Measurements from ENCODE around the gene B4GALT5.
"Not testable (repeated sequence)": the region's sequence is repeated elsewhere in the genome, so short reads cannot be mapped to it uniquely, and the experiment has no call there.

Gene B4GALT5

DNA sequence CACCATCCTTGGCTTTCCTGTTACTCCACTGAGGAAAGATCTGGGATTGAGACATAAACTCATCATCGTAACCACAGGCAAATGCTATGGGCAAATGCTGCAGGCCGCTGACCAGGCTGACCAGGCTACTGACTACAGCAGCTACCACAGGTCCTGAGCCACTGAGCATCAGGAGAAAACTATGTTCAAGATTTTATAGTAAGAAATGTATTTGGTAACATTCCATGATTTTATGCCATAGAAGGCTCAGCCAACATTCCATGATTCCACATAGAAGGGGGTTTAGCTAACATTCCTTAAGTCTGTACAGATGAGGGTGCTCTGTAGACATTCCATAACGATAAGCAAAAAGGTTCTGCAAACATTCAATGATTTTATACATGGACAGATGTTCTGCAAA is 16.1 kb upstream of the B4GALT5 start:
- no peak for FAIRE-seq

DNA sequence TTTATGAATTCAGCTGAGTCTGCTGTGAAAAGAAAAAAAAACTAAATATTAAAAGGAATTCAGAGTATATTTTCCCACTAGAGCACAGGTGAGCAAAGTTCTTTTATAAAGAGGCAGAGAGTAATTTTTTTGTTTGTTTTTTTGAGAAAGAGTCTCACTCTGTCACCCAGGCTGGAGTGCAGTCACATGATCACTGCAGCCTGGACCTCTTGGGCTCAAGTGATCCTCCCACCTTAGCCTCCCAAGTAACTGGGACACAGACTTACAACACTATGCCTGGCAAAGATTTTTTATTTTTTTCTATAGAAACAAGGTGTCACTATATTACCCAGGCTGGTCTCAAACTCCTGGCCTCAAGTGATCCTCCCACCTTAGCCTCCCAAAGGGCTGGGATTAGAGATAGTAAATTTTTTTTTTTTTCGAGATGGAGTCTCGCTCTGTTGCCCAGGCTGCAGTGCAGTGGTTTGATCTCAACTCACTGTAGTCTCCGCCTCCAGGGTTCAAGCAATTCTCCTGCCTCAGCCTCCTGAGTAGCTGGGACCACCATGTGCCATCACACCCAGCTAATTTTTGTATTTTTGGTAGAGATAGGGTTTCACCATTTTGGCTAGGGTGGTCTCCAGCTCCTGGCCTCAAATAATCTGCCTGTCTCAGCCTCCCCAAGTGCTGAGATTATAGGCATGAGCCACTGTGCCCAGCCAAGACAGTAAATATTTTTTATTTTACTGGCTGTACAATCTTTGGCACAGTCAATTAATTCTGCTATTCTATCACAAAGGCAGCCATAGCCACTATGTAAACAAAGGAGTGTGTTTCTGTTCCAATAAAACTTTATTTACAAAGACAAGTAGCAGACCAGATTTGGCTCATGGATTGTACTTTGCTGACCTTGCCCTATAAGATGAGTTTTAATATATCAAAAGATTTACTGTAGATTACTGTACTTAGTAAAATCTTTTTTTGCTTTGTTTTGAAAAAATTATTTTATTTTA is 14.5 kb upstream of the B4GALT5 start:
- no peak for FAIRE-seq

DNA sequence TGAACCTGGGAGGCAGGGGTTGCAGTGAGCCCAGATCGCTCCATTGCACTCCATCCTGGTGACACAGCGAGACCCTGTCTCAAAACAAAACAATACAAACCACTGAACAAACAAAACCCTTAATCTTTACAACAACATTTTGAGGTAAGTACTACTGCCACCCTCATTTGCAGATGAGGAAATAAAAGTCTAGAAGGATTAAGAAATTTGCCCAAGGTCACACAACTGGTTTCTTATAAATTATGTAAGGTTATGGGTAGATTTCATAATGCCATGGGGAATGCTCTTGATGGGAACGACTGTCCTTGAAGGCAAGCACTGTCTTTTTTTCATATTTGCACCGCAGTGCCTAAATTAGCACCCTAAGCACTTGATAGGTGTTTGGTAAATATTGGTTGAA is 13.8 kb upstream of the B4GALT5 start:
- FAIRE-seq, result no peak

DNA sequence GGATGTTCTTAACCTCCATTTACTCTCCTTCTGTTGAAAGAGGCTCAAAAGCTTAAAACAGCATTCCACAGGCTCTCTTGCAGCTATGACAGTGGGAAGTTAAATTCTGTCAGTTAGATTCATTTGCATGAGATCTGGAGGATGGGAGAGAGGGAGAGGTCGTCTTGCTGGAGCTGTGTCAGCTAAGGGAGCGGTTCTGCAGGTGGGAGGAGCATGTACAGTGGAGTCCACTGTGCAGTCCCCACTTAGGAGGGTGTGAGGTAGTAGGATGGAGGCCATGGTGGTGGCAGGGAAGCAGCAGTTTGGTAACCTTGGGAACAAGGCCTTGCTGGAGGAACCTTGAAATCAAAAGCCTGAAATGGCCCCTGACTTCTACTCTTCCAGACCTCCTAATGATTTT is 12.0 kb upstream of the B4GALT5 start:
- no peak for FAIRE-seq

DNA sequence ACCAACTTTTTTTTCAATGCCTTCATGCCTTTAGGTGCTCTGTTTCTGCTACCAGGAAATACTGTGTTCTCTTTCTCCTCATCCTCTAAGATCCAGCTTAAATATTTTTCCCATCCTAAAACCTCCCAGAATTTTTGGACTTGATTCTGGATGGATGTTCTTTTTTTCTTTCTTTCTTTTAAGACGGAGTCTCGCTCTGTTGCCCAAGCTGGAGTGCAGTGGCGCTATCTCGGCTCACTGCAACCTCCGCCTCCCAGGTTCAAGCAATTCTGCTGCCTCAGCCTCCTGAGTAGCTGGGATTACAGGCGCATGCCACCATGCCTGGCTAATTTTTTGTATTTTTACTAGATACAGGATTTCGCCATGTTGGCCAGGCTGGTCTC is 11.5 kb upstream of the B4GALT5 start:
- not testable (repeated sequence) for FAIRE-seq

DNA sequence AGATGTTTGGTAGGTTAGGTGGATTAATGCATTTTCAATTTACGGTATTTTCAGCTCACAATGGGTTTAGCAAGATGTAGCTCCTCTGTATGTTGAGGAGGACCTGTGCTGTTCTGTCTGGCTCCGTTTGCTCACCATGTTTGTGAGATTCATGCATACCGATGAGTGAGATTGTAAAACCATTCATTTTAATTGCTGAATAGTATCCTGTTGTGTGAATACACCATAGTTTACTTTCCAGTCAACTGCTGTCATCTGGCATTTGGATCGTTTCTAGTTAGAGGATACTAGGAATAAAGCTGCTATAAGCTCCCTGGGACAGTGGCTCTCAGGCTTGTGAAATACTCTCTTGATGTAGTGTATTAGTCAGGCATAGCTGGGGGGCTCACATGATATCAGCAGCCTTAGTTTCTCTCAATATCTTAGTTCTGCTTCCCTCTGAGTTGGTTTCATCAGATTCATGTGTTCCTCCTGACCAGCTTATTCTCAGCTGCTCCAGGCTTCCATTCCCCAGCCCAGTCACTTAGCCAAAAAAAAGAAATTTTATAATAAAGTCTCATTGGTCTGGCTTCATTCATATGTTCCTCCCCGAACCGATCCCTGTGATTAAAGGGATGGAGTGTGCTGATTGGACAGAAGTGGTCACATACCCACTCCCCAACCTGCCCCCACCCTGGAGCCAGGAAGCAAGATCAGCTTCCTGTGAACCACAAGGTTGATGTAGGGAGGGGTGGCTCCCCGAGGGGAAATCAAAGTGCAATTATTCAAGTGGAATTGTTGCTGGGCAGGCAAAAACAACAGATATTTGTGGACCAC is 10.9 kb upstream of the B4GALT5 start:
- no peak for FAIRE-seq

DNA sequence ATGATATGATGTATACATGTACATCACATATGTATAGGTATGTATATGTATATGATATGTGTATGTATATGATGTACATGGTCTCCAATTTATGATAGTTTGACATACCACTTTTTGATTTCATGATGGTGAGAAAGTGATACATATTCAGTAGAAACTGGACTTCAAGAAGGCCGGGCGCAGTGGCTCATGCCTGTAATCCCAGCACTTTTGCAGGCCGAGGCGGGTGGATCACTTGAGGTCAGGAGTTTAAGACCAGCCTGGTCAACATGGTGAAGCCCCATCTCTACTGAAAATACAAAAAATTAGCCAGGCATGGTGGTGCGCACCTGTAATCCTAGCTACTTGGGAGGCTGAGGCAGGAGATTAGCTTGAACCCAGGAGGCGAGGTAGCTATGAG is 10.1 kb upstream of the B4GALT5 start:
- FAIRE-seq, result not testable (repeated sequence)

DNA sequence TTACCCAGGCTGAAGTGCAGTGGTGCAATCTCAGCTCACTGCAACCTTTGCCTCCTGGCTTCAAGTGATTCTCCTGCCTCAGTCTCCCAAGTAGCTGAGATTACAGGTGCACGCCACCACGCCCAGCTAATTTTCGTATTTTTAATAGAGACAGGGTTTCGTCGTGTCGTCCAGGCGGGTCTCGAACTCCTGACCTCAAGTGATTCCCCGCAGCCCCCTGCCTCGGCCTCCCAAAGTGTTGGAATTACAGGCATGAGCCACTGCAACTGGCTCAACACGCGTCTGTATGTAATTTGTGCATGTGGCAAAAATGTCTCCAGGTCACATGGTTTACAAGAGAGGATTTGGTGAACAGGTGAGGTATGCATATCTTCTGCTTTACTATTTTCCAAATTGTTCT is 7.6 kb upstream of the B4GALT5 start:
- FAIRE-seq, result not testable (repeated sequence)

DNA sequence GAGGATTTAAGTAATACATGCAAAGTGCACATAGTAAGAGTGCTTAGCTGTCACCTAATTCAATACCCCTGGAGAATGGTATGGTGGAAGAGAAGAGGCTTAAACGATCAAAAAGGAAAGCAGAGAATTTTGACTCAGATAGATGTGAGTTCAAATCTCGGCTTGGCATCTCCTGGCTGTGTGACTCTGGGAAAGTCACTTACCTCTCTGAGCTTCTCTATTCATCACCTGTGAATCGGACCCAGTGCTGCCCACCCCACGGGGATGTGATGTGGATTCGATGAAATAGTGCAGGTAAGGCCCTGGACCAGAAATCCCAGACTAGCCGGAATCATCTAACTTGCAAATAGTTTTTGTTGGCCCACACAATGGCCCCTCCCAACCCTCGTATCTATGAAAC is 1.8 kb upstream of the B4GALT5 start:
- no peak for FAIRE-seq

DNA sequence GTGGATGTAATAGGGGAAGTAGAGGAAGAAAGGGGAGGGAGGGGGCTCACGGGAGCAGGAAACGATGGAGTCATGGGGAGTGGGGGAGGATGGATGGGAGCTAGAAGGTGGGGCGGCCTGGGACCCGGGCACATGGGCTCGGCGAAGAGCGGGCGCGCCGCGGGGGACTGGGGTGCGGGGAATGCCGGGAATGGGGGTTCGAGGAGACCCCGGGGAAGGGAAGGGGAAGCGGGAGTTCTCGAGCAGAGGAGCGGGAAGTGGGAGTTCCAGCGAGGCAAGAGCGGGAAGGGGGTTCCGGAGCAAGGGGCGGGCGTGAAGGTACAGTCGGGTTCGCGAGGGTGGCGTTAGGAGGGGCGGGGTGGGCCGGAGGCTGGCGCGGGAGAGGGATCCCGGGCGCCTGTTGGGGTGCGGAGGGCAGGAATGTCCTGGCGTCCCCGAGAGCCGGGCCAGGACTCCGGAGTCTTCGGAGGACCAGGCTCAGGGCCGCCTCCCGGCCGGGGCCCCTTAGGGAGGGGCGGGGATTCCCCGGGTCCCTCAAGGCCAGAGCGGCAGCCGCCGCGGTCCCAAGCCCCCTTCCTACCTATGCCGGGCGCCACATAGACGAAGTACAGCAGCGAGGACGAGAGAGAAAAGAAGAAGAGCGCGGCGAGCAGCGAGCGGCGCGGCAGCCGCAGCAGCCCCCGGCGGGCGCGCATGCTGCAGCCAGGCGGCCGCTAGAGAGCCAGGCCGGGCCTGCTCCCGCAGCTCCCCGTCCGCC is 504 bp downstream of the B4GALT5 start:
- no peak for FAIRE-seq

DNA sequence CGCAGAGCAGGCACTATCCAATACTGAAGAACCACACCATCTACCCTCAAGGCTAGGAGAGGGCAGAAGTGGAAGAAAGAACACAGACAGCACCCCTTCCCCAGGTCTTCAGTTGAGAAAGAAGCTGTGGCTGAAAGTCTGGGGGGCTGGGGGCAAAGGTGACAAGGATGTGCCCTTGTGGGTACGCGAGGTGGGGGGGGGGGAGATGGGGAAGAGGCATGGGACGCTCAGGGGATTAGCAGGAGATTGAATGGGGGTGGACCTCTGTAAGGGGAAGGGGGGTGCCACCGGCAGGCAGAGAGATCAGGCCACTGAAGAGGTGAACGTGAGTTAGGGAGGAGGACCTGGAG is 1.1 kb downstream of the B4GALT5 start:
- no peak for FAIRE-seq

DNA sequence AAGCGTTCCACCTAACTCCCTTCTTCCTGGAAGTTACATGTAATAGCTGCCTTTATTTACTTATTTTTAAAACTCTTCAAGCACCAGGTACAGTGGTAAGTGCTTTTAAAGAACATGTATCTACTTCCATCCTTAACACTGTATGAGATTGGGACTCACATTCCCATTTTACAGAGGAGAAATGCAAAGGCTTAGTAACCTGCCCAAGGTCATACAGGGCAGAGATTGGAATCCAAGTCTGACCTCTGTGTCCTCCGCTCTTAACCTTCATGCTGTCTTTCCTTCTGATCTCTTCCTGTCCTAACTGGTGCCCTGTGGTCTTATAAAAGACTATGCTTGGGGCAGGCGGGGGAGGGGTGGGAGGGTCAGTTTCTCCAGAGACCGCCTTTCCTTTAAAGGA is 1.6 kb downstream of the B4GALT5 start:
- FAIRE-seq, result no peak

DNA sequence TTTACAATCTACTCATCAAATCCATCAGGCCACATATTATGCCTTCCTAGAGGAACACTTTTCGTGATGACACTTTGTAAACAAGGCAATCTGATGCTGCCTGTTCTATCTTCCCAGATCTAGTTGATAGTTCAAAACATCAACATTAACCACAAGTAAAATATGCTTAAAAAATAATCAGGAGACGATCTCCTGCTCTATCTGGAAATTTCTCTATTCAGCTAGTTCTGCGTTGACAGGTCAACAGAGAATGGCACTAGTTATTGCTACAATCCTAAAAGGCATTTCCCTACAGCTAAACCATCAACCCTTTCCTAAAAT is 2.1 kb downstream of the B4GALT5 start:
- no peak for FAIRE-seq

DNA sequence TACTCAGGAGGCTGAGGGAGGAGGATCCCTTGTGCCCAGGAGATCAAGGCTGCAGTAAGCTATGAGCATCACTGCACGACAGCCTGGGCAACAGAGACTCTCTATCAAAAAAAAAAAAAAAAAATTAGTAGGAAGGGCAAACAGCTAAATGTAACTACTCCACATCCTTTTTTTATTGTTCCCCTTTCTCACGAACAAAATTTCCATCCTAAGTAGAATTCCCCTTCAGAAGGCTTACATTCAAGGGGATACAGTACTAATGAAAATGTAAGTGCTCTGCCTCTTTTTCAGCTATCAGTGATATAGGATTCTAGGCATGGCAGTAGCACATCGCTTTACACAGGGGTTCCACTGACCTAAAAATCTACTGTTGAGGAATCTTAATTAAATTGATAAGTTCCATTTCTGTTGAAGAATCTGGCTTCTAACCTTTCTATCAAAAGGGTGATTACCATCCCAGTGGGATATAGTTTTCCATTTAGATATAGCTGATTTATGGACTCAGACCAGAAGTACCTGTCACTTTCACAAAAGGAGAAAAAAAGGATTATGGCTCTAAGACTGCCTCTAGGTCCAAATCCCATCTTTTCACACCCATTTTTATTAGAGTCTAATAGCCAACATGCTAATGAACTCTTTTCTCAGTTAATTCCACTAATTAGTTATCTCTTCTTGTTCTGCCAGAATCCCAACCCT is 2.6 kb downstream of the B4GALT5 start:
- FAIRE-seq, result no peak

DNA sequence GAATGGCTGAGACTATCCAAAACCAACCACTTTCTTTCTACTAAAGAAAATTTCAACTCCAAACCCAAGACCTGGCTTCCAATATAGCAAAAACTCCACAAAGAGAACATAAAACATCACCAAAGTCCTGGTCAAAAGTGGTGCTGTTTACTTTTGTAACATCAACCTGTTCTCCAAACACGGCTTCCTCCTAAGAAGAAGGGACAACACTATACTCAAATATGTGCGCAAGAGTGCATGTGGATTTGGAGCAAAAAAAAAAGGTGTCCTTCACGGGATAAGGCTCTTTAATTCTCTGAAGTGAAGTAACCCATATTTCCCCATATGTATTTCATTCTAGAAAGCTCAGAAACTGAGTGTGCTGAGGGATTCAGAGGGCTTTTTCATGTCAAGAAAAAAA is 6.6 kb downstream of the B4GALT5 start:
- no peak for FAIRE-seq

DNA sequence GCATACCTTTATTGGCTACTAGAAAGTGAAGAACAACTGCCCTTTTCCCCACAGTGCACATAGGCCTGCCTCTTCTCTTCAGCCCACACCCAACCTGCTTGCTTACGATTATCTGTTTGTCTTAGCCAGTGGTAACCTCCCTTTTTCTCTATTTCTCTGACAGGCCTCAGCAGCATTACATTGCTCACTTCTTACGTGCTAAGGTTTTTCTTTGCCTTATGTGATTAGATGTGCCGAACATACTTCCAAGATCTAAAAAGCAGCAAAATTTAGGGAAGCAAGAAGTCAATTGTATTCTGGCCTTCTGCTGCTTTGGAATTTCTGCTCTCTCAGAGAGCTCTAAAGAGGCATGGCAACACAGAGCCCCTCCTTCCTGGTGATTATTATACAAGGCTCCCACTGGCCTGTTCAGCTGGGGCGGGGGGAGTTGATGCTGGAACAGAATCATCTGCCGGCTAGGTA is 7.0 kb downstream of the B4GALT5 start:
- FAIRE-seq, result no peak

DNA sequence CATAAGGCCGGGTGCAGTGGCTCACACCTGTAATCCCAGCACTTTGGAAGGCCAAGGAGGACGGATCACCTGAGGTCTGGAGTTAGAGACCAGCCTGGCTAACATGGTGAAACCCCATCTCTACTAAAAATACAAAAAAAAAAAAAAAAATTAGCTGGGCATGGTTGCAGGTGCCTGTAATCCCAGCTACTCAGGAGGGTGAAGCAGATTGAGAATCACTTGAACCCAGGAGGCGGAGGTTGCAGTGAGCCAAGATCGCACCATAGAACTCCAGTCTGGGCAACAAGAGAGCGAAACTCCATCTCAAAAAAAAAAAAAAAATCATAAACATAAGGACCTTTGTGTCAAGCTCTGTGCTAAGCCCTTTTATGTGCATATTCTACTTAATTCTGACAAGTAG is 7.8 kb downstream of the B4GALT5 start:
- FAIRE-seq, result not testable (repeated sequence)

DNA sequence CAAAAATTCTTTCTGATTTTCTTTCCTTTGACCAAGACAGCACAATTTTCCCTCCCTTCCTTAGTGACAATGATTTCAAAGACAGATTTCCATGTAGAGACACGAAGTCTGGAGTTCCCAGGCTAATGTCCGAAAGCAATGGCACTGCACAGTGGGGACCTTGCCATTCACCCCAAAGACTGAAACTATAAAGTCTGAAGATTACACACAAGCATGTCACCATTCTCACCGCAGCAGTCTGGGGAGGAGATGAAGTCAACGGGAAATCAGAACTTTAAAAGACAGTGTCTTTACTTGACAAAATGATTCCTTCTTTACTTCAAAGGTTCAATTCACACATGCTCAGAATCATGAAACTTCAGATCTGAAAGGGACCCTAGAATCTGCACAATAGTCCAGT is 8.3 kb downstream of the B4GALT5 start:
- FAIRE-seq, result no peak

DNA sequence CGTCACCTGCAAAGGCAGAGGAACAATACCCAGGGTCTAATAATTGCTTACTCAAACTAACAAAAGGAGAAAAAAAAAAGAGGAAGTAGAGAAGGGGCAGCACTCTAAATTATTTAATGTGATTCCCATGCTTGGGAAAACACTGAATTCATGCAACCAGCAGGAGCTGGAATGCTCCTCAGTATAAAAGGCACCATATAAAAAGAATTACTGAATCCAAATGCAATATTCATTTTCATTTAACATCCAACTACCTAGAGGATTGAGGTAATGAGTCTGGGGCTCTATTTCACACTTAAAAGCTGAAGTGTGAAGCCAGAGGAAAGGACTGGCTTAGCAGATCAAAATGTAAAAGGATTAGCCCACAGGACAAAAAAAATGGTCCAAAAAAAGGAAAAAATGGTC is 8.7 kb downstream of the B4GALT5 start:
- FAIRE-seq, result no peak

DNA sequence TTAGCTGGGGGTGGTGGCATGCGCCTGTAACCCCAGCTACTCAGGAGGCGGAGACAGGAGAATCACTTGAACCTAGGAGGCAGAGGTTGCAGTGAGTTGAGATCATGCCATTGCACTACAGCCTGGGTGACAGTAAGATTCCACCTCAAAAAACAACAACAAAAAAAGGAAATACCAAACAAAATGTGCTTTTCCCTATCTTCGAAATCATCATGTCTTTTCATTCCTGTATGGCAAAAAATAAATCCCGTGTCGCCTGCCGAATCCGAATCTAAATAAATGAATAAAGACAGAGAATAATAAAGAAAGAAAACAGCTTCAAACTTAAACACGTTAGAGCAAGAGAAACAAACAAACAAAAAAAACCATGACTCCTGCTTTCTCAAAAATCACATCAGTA is 11.8 kb downstream of the B4GALT5 start:
- FAIRE-seq, result no peak

DNA sequence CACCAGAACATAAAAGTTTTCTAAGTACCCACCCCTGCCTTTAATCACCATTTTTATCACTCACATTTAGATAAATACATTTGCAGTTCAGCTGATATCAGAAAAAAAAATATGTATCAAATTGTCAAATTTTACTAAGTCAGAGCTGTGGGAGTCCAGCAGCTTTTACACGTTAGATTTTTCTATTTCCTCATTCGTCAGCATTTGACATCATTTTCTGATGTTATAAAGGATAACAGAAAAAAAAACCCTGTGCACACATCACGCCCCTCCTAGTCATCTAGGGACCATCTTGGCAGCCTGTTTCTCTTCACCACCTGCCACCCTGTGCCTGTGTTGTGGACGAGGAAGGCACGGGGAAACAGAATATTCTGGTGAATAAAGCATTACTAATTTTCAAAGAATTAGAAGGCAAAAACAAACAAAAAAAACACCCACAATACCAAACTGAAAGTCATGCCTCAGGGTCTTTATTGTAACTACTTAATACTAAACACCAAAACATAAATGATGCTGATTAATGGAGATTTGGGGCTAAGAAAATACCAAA is 12.4 kb downstream of the B4GALT5 start:
- no peak for FAIRE-seq

DNA sequence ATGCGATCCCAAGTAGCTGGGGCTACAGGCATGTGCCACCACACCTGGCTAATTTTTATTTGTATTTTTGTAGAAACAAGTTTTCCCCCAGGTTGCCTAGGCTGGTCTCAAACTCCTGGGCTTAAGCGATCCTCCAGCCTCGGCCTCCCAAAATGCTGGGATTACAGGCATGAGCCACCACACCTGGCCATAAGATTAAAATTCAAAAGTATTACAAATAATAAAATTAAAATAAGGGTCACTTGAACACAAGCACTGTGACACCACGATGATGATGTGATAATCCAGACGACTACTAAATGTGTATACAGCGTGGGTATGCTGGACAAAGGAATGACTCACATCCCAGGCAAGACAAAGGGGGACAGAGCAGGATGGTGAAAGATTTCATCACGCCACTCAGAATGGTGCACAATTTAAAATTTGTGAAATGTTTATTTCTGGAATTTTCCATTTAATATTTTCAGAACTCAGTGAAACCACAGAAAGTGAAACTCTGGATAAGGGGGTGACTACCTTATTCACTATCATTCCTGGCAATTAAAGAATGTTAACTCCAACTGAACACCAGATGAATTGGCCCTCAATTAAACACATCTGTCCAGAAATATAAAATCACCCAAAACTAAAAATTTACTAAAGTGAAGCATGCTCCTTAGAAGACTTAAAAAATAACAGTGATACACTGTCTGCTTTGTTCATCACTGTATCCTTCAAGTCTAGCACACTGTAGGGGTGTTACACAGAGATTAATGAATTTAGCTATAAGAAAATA is 13.1 kb downstream of the B4GALT5 start:
- no peak for FAIRE-seq
